WERI-Rb-1 (cell line): ENCODE data around the gene MAP4K3.

Experiments
- DNase-seq: peaks from one replicate; pipeline ENCODE4 v3.0.0-alpha.2; 2020
- H3K27ac ChIP-seq: fragments of 250-450 bp; sonication (Bioruptor Pico); 2 replicates; pipeline ENCODE4 v1.5.1; 2020; ENCODE audit warnings: mild to moderate bottlenecking, moderate library complexity
- H3K27me3 ChIP-seq: fragments of 250-450 bp; sonication (Bioruptor Pico); 2 replicates; pipeline ENCODE4 v1.5.1; 2021; ENCODE audit warnings: mild to moderate bottlenecking, low read depth, moderate library complexity; ENCODE audit not compliant: insufficient read depth, severe bottlenecking
- H3K36me3 ChIP-seq: fragments of 250-450 bp; sonication (Bioruptor Pico); 2 replicates; pipeline ENCODE4 v1.5.1; 2020; ENCODE audit warnings: mild to moderate bottlenecking, moderate library complexity
- H3K4me3 ChIP-seq: 2 replicates; pipeline ENCODE4 v1.5.1; 2011; ENCODE audit warnings: low read depth, mild to moderate bottlenecking, control low read depth, low read length
- H3K9me3 ChIP-seq: fragments of 250-450 bp; sonication (Bioruptor Pico); 2 replicates; pipeline ENCODE4 v1.5.1; 2021; ENCODE audit warnings: mild to moderate bottlenecking, moderate library complexity; ENCODE audit not compliant: severe bottlenecking
- TF ChIP-seq, protein P1 (sequence below): IDR thresholded peaks from 2 replicates; pipeline ENCODE4 v1.5.1; 2011; ENCODE audit warnings: low read depth, mild to moderate bottlenecking, control low read depth, inconsistent platforms, low read length

MAP4K3 gene

DNA sequence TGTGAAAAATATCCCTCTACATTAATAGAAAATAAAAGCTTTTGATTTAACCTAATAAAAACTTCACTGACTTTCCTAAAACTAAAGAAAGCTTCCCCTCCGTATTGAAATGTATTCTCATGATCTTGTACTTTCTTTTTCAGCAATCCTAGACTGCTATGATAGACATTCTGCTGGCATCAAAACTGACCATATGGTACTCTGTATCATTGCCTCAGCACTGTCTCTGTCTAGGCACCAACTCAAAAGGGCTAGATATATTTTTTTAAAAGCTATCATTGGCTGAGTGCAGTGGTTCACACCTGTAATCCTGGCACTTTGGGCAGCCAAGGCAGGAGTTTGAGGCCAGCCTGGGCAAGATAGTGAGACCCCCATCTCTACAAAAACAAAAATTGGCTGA lies 226.2 kb downstream of the MAP4K3 start:
- Histone ChIP-seq H3K9me3 (no peaks in the 10 kb centered on the region), H3K4me3 (no peak overlapping the region), H3K27ac (no peak overlapping the region), H3K36me3 (no peaks in the 10 kb centered on the region), H3K27me3 (no peaks in the 10 kb centered on the region)
- TF ChIP-seq, protein P1, sequence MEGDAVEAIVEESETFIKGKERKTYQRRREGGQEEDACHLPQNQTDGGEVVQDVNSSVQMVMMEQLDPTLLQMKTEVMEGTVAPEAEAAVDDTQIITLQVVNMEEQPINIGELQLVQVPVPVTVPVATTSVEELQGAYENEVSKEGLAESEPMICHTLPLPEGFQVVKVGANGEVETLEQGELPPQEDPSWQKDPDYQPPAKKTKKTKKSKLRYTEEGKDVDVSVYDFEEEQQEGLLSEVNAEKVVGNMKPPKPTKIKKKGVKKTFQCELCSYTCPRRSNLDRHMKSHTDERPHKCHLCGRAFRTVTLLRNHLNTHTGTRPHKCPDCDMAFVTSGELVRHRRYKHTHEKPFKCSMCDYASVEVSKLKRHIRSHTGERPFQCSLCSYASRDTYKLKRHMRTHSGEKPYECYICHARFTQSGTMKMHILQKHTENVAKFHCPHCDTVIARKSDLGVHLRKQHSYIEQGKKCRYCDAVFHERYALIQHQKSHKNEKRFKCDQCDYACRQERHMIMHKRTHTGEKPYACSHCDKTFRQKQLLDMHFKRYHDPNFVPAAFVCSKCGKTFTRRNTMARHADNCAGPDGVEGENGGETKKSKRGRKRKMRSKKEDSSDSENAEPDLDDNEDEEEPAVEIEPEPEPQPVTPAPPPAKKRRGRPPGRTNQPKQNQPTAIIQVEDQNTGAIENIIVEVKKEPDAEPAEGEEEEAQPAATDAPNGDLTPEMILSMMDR: no peak
- DNase-seq: no peak

DNA sequence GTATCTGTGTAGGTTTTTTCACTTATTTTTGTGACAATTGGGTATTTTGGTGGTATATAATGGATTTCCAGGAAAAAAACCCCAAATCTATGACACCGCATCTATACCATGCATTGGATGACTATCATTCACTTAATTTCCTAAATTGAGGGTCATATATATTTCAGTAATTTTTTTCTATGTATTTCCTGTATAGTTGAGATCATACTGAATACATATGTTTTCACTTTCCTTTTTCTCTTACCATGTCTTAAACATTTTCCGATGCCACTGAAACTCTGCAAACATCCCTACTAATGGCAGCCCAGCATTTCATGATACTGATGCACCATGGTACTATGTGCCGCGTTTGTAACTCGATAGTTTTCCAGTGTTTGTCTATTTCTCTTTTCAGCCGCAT lies 233.7 kb downstream of the MAP4K3 start:
- DNase-seq: no peak
- H3K4me3 ChIP-seq: no peak overlapping the region
- H3K27me3 ChIP-seq: no peaks in the 10 kb centered on the region
- no peaks in the 10 kb centered on the region for H3K36me3 ChIP-seq
- no peaks in the 10 kb centered on the region for H3K9me3 ChIP-seq
- TF ChIP-seq, protein P1: no peak
- no peak overlapping the region for H3K27ac ChIP-seq

DNA sequence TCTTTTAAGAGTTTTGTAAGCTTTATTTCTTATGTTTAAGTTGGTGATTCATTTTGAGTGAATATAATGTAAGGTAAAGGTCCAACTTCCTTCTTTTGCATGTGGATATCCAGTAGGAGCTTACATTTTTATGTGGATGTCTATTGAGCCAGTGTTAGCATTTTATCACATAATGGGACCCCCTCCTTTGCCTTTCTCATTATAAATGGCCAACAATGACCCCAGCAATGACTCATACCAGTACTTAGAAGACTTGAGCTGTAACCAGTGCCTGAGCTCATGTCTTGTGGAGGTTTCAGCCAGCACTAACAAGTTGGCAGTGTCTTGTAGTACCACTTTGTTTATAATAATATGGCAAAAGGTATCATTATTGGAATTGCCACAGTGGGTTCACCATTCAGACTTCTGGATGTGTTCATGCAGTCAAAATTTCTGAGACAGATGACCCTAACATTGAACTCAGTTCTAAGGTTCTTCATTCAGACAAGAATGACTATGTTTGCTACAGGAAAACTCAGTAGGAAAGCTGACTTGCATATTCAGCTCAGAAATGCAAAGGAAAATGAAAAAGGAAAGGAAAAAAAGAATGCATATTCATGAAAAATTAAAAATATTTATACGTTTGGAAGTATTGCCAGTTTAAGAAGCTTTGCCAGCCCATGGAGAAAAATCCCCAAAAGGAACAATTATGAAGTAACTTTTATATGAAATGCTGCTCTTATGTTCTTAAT lies 234.3 kb downstream of the MAP4K3 start:
- Histone ChIP-seq H3K27me3 (no peaks in the 10 kb centered on the region), H3K4me3 (no peak overlapping the region), H3K36me3 (no peaks in the 10 kb centered on the region), H3K27ac (no peak overlapping the region), H3K9me3 (no peaks in the 10 kb centered on the region)
- DNase-seq: no peak
- TF ChIP-seq, protein P1: no peak
